HG03469 (cell line): Measurements from ENCODE around the gene LSM3.

Source experiments
- ATAC-seq: cut with Tn5 transposase; IDR thresholded peaks from one replicate; pipeline ENCODE4 v1.9.1; 2021; ENCODE audit warnings: mild to moderate bottlenecking, moderate library complexity, moderate number of reproducible peaks; ENCODE audit not compliant: unreplicated experiment

Gene LSM3

GRCh38 chr3:14236902-14237301, 58.3 kb downstream of the LSM3 start:
- ATAC-seq: no peak

DNA sequence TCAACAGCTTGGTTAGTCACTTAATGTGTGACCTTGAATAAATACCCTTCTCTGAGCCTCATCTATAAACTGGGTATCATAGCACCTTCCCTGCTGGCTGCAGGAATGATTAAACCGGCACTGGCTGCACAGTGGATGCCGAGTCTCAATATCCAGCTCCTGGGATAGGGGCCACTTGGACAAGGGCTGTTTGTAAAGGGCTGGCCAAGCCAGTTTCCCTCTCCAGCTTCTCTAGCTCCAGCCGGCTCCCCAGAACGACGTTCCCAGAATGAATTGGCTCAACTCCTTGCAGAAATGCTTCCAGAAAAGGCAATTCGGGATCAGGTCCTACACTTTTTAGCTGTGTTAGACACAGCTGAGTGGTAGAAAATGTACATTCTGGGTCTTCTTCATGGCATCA, 58.8 kb downstream of the LSM3 start:
- no peak for ATAC-seq

DNA sequence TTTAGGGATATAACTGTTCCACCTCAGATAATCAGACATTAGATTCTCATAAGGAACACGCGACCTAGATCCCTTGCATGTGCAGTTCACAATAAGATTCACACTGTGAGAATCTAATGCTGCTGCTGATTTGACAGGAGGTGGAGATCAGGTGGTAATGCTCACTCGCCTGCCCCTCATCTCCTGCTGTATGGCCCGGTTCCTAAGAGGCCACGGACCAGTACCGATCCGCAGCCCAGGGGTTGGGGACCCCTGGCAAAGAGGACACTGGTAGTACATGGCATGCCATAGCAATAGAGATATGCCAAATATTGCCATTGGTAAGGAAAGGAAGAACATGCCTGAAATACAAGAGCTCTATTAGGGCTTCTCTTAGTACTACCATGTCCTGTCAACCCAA, 59.7 kb downstream of the LSM3 start:
- no peak for ATAC-seq

GRCh38 chr3:14238930-14239329, 60.3 kb downstream of the LSM3 start:
- no peak for ATAC-seq

- ATAC-seq: no peak
Observed at GRCh38 chr3:14239940-14240339, 61.3 kb downstream of the LSM3 start.

DNA sequence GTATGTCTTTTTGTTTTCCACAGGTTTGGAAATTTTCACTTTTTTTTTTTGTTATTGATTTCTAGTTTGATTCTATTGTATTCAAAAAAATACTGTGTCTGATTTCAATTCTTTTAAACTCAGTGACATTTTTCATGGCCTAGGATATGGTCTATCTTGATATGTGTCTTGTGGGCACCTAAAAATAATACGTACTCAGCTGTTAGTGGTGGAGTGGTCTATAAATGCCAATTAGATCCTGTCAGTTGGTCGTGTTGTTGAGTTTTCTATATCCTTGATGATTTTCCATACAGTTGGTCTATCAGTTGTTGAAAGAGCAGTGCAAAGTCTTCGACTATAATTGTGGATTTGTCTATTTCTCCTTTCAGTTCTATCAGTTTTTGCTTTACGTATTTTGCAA, 61.7 kb downstream of the LSM3 start:
- ATAC-seq: no peak

GRCh38 chr3:14241716-14242115, 63.1 kb downstream of the LSM3 start:
- no peak for ATAC-seq

- no peak for ATAC-seq
Observed at GRCh38 chr3:14242490-14243311, 64.1 kb downstream of the LSM3 start.

- no peak for ATAC-seq
Observed at GRCh38 chr3:14243782-14244181, 65.2 kb downstream of the LSM3 start.

GRCh38 chr3:14244521-14245247, 66.1 kb downstream of the LSM3 start:
- ATAC-seq: no peak

DNA sequence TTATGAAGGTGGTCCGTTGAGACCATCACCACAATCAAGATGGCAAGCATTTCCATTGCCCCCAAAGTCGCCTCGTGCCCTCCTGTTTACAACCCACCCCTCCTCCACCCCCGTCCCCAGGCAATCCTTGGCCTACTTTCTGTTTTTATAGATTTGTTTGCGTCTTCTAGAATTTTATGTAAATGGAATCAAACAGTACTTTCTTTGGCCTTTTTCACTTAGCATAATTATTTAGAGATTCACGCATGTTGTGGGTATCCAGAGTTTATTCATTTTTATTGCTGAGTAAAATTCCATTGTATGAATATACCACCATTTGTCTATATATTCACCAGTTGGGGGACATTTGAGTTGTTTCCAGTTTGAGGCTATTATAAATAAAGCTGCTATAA, 66.6 kb downstream of the LSM3 start:
- ATAC-seq: no peak

DNA sequence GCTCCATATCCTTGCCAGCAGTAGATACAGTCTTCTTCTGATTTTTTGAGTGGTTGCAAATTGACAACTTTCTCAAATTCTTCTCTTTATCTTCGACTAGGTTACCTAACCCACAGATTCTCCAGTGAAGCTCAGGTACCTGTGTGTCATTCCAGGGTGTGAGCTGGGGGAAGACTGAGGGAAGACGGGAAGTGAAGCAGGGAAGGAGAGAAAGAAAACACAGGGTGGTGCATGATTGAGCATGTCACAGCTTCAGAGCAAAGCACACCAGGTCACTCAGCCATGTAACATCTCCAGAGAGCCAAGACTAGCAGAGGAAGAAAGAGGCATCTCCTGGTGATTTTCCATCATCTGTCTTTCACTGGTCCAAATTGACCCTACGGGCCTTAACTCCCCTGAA, 67.2 kb downstream of the LSM3 start:
- ATAC-seq: no peak

DNA sequence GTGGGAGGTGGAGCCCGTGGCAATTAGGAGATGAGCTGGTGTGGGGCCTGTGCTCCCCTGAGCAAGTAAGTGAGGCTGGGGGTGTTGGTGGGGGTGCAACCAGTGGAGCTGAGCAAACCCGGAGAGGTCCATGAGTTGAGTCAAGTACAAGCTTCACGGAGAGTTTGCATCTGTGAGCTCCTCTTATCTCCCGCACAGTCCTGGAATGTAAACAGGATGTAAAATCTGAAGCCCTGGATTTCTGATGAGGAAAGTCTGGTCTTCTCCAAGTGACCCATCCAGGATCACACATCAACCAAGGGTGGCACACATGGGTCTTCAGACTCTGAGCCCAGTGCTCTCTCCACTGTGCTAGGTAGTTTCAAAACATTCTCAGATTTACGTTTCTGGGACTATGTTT, 67.8 kb downstream of the LSM3 start:
- no peak for ATAC-seq

GRCh38 chr3:14248477-14248848, 69.8 kb downstream of the LSM3 start:
- no peak for ATAC-seq

- ATAC-seq: no peak
Observed at GRCh38 chr3:14248849-14249523, 70.4 kb downstream of the LSM3 start.
